A172 (cell line): ENCODE results near the gene PEX5L. TPM values are rescaled to one million over a fixed set of nuclear protein-coding genes. Genes with fewer than 3 reads are reported as not detected.
A peak's percentile ranks its signal among the peaks of the same experiment; 100 is the strongest.

ENCODE experiments used
- DNase-seq: peaks from one replicate; pipeline ENCODE4 v3.0.0-alpha.2; 2015; ENCODE audit warnings: low spot score
- total RNA-seq: library from RNA; depleted of rRNA; stranded (reverse); fragments of >200 nt; shearing (Covaris generic); gene quantifications from 2 replicates; pipeline ENCODE4 v1.2.3, GENCODE V29; 2014

Gene PEX5L
- total RNA-seq, 1 experiment from 2014 or later = not detected

- no peak for DNase-seq
These were observed 261.2 kb downstream of the PEX5L start for GRCh38 chr3:179775416-179776122.

- no peak for DNase-seq
These were observed 264.4 kb downstream of the PEX5L start for GRCh38 chr3:179772297-179772696.

GRCh38 chr3:179771797-179772196 is 264.9 kb downstream of the PEX5L start:
- no peak for DNase-seq

- no peak for DNase-seq
These were observed 267.1 kb downstream of the PEX5L start for GRCh38 chr3:179769411-179770247.

GRCh38 chr3:179768080-179768479 is 268.7 kb downstream of the PEX5L start:
- DNase-seq = peak; percentile 76

- DNase-seq = no peak
These were observed 270.2 kb downstream of the PEX5L start for GRCh38 chr3:179766416-179767133.

DNA sequence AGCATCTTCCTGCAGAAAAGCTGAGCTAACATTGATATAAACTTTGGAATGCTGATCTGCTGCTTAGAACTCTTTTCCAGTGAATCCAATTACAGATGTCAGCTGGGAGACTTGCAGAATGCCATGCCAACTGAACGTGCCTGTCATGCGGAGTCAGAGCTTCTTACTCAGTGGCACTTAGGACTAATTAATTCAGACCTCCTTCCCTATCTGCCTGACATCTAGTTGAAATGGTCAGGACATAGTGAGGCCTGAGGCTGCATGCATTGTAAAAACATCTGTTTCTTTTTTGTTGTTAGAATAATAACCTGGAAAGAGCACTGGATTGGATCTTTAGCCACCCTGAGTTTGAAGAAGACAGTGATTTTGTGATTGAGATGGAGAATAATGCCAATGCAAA is 271.3 kb downstream of the PEX5L start:
- no peak for DNase-seq

GRCh38 chr3:179760944-179761343 is 275.8 kb downstream of the PEX5L start:
- DNase-seq = peak; percentile 94

- DNase-seq = peak; percentile 22
These were observed 285.9 kb downstream of the PEX5L start for GRCh38 chr3:179750720-179751328.

- DNase-seq = no peak
These were observed 291.0 kb downstream of the PEX5L start for GRCh38 chr3:179745716-179746115.

DNA sequence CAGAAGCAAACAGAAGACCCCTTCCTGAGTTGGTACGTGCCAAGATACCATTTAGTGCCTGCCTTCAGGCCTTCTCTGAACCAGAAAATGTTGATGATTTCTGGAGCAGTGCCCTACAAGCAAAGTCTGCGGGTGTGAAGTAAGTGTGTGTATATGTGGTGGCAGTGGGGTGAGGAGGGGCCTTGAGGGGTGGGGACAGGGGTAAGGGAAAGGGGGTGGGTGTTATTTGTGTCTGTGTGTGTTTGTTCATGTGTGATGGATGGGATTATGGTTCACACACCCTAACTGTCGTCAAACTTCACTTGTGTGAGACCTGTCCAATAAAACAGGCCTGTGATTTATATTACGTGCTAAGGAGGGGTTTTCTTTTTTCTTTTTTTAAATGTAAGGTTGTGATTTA is 291.7 kb downstream of the PEX5L start:
- no peak for DNase-seq
